Myocyte (in vitro differentiated cells): Measurements from ENCODE around the gene CDC14B. TPM values are rescaled to one million over a fixed set of nuclear protein-coding genes. Genes with fewer than 3 reads are reported as not detected.
A peak's percentile ranks its signal among the peaks of the same experiment; 100 is the strongest.
"Not testable (repeated sequence)": the region's sequence is repeated elsewhere in the genome, so short reads cannot be mapped to it uniquely, and the experiment has no call there.

Source experiments
- DNase-seq: peaks from one replicate; pipeline ENCODE4 v3.0.0-alpha.2; 2012; ENCODE audit warnings: low read depth
- total RNA-seq: library from RNA; depleted of rRNA; stranded (reverse); fragments of >200 nt; gene quantifications from 2 replicates; pipeline ENCODE4 v1.2.3, GENCODE V29; 2014

CDC14B gene
- total RNA-seq, 1 donor from 2014 or later, result 22.7 TPM

DNA sequence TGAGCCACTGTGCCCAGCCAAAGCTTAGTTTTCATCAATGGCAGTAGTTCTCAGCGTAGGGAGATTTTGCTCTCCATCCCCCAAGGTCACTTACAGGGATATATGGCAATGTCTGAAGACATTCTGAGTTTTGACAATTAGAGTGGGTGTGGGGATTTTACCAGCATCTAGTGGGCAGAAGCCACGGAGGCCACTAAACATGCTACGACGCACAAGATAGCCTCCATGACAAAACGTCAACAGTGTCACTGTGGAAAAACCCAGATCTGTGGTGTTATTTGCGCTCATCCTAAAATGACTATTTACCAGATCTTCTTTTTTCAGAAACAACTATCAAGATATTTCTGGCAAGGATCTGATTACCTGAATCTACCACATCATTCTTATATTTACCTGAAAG is 68.2 kb downstream of the CDC14B start:
- DNase-seq, result no peak

DNA sequence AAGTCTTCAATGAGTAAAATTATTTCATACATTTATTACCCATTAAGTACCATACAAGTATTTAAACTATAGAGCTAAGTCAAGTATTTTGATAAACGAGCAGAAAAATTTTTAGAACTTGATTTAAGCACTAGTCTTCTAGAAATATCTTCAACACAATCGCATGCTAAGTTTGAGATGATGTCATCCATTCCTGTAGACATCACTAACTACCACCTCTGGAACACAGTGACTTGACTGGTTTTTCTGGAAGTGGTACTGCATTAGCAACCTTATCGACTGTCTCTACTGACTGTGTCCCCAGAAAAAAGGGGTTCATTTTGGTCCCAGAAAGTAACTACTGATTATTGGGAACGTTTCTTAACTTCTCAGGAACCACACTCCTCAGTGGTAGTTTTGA is 69.0 kb downstream of the CDC14B start:
- no peak for DNase-seq

DNA sequence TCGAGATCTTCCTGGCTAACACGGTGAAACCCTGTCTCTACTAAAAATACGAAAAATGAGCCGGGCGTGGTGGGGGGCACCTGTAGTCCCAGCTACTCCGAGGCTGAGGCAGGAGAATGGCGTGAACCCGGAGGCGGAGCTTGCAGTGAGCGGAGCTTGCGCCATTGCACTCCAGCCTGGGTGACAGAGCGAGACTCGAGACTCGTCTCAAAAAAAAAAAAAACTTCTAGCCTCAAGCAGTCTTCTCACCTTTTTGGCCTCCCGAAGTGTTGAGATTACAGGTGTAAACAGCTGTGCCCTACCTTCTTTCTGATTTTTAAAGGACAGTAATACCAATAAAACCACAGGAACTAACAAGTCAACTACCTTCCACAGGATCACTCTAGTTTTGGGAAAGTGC is 76.5 kb downstream of the CDC14B start:
- not testable (repeated sequence) for DNase-seq

DNA sequence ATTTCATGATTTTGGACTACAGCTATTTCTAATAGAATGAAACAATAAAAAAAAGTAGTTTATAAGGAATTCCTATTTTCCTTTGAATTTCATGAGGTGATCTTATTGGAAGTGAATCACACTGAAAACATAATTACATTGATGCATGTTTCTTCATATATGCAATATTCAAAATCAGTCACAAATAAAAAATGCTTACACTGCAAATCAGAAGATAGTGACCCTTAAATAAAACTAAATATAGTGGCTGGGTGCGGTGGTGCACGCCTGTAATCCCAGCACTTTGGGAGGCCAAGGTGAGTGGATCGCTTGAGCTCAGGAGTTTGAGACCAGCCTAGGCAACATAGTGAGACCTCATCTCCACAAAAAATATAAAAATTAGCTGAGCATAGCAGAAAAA is 79.5 kb downstream of the CDC14B start:
- no peak for DNase-seq

DNA sequence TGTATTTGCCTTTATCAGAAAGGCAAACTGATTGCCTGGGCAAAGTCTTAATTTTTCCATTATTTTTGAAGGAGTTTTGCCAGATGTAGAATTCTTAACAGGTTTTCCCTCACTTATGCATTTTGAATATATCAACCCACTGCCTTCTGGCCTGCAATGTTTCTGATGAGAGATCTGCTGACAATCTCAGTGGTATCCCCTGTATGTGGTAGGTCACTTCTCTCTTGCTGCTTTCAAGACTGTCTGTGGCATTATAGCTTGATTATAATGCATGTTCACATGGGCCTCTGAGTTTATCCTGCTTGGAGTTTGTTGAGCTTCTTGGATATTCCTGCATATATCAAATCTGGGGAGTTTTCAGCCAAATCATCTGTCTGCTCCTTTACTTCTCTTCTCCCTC is 87.5 kb downstream of the CDC14B start:
- DNase-seq, result no peak

DNA sequence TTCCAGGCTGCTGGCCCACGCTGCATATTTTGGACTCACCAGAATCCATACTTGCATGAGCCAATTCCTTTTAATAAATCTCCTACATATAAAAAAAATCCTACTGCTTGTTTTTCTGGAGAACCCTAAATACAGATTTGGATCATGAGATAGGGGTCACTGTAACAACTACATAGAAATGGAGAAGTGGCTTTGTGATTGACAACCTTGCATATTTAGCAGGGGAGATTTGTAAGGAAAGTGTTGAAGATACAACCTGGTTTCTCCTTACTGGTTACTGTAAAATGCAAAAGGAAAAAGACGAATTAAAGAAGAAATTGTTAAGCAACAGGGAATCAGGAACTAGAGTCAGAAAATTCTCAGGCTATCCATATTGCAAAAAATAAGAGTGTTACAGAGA is 94.9 kb downstream of the CDC14B start:
- DNase-seq, result no peak

DNA sequence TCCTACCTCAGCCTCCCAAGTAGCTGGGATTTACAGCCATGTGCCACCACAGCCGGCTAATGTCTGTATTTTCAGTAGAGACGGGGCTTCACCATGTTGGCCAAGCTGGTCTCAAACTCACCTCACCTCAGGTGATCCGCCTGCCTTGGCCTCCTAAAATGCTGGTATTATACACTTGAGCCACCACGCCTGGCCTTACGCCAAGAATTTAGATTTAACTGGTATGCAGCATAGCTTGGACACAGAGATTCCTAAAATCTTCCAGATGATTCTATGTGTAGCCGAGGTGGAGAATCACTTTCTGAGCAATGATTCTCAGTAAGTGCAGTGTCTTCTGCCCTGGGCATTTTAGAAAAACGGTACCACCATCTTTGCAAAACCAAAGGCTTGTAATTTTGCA is 95.6 kb downstream of the CDC14B start:
- no peak for DNase-seq

DNA sequence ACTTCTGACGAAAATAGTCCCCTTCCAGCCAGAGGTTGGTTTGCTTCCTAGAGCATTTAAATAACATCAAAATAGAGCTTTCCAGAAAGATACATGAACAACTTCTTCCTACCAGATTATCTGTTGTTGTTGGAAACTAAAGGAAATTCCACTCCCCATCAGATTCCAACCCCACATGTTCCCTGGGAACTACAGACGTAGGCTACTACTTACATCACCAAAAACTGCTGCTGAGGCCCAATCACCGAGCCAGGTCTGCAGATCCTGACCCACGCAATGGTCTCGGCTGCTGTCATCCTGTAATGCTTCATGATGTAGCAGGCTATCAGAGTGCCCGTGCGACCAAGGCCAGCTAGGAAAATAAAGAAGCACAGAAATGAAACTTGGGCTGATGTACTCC is 96.3 kb downstream of the CDC14B start:
- no peak for DNase-seq

DNA sequence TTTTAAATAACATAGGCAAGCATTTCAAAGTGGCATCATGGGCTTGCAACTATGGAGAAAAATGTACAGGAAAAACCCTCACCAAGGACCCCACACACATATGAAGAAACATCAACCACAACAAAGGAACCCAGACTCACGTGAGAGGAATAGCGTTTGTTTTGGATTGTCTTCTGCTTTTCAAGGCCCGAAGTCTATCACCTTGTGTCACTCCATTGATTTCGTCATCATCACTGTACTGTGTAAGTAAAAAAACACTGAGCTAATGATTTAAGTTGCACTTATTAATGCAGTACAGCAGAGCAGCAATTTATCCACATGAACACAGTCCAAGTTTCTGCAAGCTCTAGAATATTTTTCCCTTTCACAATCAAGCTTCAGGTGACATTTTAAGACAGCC is 97.3 kb downstream of the CDC14B start:
- no peak for DNase-seq

DNA sequence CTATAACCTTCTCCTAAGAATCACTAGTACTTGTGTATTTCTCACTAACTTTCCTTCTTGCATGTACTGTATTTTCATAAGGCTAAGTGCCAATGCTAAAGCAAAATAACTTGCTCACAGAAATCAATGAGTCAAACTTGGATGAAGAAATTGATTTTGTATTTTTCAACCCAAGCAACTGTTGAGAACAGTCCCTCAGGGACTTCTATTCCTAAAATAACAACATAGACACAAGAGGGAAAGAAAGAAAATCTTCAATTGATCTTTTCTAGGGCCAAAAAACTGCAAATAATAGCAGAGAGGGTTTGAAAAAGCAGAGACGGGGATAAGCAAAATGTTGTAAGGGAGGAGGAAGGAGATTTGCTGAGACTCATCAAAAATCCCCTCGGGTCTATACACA is 99.9 kb downstream of the CDC14B start:
- DNase-seq, result no peak

DNA sequence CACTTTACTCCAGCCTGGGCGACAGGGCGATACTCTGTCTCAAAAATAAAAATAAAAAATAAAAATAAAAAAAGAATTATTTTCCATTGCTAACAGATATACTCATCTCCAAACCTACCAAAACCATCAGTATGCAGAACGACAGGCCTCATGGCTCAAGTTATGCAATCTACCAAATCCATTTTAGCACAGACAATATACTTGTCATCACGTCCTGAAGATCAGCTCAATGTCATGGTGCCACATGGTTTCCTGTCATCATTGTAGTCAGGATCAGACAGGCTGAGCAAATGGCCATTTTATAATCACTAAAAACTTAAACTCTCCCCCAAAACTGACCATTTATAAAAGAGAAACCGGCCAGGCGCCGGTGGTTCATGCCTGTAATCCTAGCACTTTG is 100.5 kb downstream of the CDC14B start:
- no peak for DNase-seq

DNA sequence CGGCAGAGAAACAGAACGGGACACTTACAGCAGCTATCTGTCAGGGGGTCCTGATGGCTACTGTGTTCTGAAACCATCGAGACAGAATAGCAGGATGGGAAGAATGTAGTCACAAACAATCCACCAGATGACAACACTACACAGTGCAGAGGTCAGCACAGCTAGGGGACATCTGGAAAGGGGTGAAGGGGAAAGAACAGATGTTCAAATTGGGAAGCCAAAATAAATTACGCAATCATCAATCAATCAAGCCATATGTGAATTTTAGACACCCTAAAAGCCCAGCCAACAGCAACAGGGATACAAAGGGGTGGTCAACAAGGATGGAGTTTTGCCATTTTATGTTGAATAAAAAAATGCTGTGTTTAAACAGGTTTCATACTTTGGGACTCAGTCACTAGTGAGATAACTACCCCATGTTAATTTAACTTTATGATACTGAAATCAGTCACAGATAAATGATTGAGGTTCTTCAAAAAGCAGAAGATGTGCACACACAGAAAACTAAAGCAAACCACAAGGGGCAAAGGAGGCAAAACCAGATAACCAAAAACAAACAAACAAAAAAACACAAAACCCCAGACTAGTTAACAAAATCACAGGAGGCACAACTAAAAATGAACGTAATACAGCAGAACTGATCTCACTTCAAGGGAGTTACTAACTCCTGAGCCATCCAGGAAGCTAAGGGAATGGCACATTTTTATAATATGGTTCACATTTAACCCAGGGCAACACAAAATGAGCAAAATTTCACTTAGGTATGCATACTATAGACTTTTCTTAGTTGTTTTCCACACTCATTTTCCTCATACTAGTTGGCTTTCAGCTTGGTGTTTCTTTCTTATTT is 103.8 kb downstream of the CDC14B start:
- DNase-seq, result no peak

DNA sequence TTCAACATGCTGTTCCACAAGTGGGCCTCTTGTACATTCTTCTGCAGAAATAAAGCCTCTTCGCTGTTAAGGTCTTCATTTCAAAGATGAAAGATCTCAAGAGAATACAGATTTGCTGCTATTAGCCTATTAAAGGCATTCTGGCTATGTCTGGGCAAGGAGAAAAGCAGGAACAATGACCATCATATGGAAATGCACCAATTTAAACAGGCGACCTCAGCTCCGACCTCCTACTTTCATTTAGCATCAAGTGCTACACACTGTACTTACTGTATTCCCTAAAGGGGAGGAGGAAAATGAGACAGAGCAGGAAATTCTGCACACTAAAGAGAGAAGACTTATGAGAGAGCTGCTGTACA is 104.9 kb downstream of the CDC14B start:
- no peak for DNase-seq

DNA sequence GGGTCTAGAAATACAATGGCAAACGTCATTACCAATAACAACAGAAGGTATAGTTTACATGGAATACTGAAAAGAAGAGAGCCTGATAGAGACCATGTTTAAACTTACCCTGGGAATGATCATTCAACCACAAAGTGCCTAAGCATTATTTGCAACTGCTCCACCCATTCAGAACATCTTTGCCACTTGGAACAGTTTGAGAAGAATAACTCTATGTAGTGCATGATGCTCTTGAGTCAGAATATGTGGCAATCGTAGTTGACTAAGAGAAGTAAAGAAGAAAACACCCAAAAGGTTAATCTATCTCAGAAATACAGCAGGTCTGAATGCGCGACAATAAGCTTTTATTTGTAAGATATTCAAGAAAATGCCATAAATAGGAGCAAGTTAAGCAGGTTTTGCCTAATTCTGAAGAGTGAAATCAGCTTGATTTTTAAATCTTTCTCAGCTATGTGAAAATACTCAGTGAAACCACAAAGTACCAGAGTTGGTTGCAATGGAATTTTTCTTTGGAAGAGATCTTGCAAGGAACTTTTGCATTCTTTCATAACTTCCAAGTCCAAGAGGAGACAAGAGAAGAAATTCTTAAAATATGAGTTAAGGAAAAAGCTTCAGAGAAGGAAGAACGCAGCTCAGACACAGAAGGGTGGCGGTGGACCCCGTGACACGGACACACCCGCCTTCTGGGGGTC is 105.4 kb downstream of the CDC14B start:
- peak; percentile 41 for DNase-seq

DNA sequence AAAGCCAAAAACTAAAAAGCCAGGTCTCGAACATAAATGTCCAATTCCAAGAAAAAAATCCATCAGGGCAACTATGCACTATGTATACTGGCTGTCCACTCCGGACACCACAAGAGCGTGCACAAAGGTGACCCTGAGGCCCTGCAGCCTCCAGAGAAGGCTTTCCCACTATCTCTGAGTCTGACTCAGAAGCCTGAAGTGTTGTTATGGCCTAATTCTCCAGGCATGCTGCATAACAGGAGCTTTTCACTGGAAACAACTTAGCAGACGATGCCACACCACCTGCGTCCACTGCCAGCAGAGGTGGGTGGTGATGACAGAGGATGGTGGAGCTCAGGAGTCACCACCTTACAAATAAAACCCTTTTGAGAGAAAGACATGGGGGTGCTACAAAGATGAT is 106.0 kb downstream of the CDC14B start:
- no peak for DNase-seq

DNA sequence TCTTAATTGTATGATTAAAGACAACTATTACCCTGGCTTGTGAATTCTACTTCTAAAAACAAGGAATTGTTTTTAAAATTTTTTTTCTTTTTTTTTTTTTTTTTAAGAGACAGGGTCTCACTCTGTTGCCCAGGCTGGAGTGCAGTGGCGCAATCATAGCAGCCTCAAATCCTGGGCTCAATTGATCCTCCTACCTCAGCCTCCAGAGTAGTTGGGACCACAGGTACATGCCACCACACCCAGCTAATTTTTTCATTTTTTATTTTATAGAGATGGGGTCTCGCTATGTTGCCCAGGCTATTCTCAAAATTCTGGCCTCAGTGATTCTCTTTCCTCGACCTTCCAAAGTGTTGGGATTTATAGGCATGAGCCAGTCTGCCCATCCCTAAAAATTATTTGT is 107.4 kb downstream of the CDC14B start:
- DNase-seq, result no peak

DNA sequence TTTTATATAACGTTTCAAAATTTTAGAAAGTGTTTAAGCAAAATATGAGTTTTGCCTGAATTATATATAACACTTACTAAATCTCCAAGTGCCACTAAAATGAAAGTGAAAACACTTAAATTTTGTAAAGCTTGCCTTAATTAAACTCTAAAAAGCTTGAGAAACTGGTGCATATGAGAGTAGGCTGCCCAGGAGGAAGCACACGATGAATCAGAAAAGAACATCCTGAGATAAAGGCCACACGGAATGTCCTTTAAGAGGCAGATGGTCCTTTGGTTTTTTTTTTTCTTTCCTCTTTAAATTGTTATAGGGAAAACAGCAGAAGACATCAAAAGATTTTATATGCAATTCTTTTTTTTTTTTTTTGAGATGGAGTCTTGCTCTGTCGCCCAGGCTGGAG is 109.4 kb downstream of the CDC14B start:
- DNase-seq, result no peak

DNA sequence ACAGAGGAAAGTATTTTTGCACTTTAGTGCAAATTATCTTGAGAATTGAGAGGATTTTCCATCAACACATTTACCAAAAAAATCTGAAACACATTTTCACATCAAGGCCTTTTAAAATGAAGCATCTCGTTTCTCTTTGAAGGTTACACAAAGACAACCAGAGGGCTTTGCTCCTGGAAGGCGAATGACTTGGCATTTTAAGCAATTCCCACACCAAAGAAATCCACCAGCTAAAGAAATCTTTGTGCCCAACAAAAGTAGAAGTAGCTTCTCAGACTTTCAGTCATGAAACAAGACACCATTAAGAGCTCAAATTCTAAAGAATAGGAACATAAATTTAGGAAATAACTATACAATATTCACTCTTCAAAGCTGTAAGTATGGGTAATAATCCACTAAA is 109.8 kb downstream of the CDC14B start:
- no peak for DNase-seq

DNA sequence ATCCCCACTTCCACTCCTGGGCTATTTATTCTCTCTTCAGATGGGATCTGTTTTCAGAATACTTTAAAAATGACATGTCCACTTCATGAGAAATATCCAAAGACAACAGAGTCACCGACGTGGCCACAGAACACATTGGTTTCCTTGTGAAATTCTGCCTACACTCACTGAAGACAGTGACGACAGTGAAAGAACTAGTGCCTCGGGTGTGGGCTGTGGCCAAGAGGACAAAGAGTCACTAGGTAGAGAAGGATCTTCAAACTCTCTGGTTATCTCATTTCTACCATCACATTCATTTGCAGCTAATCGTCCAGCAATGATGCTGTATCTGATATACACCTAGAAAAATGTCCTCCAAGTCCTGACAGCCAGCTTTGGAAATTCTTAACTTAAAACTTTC is 110.6 kb downstream of the CDC14B start:
- DNase-seq, result no peak

DNA sequence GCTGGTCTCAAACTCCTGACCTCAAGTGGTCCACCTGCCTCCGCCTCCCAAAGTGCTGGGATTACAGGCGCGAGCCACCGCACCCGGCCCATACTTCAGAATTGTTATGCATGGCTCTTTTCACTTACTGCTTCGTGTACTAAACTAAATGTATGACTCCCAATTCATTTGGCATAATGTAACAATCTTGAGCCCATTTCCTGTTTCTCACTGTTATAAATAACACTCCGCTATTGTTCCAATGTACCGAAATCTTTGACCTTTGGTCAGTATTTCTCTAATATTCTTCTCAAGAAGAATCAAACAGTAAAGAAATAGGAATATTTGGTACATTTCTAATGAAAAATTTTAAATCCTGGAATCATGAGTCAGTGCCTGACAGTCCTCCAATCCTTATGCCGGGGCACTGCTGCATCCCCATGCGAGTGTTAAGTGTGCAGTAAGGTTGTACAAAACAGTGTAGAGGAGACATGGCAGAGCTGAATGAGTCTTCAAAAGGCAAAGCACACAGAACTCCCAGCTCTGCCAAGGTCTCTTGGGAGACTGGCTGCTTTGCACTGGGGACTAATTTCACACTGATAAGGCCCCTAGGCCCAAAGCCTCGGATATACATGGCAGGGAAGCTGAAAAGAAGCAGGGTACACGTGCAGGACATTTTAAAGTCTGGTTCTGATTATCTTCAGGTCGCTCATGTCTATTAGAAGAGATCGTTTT is 111.3 kb downstream of the CDC14B start:
- DNase-seq, result no peak

DNA sequence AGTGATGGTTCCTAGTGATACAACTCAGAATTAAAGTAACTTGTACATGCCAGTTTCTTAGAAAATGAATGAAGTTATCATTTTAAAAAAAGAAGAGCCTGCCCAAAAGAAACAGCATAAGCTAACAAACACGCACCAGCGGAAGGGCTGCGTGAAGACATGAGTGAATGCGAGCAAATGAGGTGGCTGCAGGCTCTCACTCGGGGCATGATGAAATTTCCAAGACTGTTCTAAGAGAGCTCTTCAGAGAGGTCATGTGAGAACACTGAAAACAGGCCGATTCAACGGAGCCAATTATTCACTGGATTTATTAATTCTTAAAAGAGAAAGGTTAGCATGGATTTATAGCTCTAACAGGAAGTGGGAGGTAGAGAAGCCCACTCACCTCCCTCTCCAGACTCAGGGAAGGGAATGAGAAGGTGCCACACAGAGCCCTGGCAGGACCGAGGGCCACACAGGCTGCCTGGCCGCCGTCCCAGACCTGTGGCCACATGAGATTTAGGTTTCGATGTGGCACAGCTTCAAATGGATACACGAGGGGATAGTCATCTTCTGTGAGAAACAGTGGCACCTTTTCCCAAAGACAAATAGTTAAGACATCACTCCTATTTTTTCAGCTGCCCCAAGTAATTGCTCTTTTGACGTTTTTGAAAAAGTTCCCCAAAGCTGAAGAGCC is 114.2 kb downstream of the CDC14B start:
- no peak for DNase-seq

DNA sequence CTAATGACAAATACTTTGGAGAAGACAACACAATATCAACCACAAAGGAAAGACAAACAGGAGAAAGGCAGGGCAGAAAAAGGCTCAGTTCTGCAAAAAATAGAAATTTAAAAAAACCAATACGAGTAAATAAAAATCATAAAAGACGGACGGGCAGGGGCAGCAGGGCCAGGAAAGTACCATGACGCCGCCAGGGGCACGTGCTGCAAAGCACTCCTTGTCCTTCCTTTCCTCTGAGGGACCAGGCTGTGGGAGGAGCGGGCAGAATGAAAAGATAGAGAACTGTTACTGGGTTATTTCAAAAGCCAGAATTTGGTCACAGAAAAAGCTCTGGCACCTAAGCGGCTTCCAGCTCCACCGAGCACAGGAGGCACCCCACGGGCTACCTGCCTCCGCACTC is 115.7 kb downstream of the CDC14B start:
- DNase-seq, result no peak
